H9 (cell line): ENCODE measurements around the gene STAB2. TPM values are rescaled to one million over a fixed set of nuclear protein-coding genes. Genes with fewer than 3 reads are reported as not detected.

Source experiments
- DNase-seq: peaks from one replicate; pipeline ENCODE4 v3.0.0-alpha.2; 2017
- H2AFZ ChIP-seq: one replicate; pipeline ENCODE4 v1.6.1; 2013; ENCODE audit warnings: mild to moderate bottlenecking, low read length, control low read depth, moderate library complexity
- H2AK5ac ChIP-seq: 2 replicates; pipeline ENCODE4 v1.6.1; 2013; ENCODE audit warnings: low read length, control low read depth, mixed read lengths; ENCODE audit not compliant: insufficient read length
- H2BK120ac ChIP-seq: one replicate; pipeline ENCODE4 v1.6.1; 2013; ENCODE audit warnings: low read depth, mild to moderate bottlenecking, low read length, control low read depth, inconsistent platforms; ENCODE audit not compliant: poor library complexity, severe bottlenecking
- H2BK12ac ChIP-seq: 2 replicates; pipeline ENCODE4 v1.6.1; 2013; ENCODE audit warnings: low read length, control low read depth, mixed read lengths, low read depth; ENCODE audit not compliant: insufficient read length
- H2BK15ac ChIP-seq: 2 replicates; pipeline ENCODE4 v1.6.1; 2013; ENCODE audit warnings: low read depth, low read length, control low read depth
- H2BK20ac ChIP-seq: one replicate; pipeline ENCODE4 v1.6.1; 2013; ENCODE audit warnings: low read depth, mild to moderate bottlenecking, low read length, control low read depth, inconsistent platforms; ENCODE audit not compliant: poor library complexity, severe bottlenecking
- H2BK5ac ChIP-seq: 2 replicates; pipeline ENCODE4 v1.6.1; 2013; ENCODE audit warnings: low read length, control low read depth, mixed read lengths; ENCODE audit not compliant: insufficient read length
- H3K14ac ChIP-seq: 2 replicates; pipeline ENCODE4 v1.6.1; 2013; ENCODE audit warnings: low read length, control low read depth; ENCODE audit not compliant: insufficient read depth
- H3K18ac ChIP-seq: 2 replicates; pipeline ENCODE4 v1.6.1; 2013; ENCODE audit warnings: low read depth, mild to moderate bottlenecking, mixed read lengths, low read length, control low read depth; ENCODE audit not compliant: insufficient read length
- H3K23ac ChIP-seq: 2 replicates; pipeline ENCODE4 v1.6.1; 2013; ENCODE audit warnings: low read length, control low read depth, mixed read lengths, low read depth; ENCODE audit not compliant: insufficient read length
- H3K23me2 ChIP-seq: 2 replicates; pipeline ENCODE4 v1.6.1; 2013; ENCODE audit warnings: low read depth, mild to moderate bottlenecking, mixed read lengths, low read length, control low read depth; ENCODE audit not compliant: insufficient read length, poor library complexity, severe bottlenecking
- H3K27ac ChIP-seq: 2 replicates; pipeline ENCODE4 v1.5.1; 2013; ENCODE audit warnings: low read length, control low read depth, mixed read lengths, low read depth; ENCODE audit not compliant: insufficient read length
- H3K27me3 ChIP-seq: 2 replicates; pipeline ENCODE4 v1.6.1; 2013; ENCODE audit warnings: low read length, control low read depth, inconsistent platforms; ENCODE audit not compliant: insufficient read depth
- H3K4ac ChIP-seq: 2 replicates; pipeline ENCODE4 v1.6.1; 2013; ENCODE audit warnings: low read depth, mild to moderate bottlenecking, control low read depth, inconsistent platforms, low read length, moderate library complexity
- H3K4me1 ChIP-seq: 2 replicates; pipeline ENCODE4 v1.6.1; 2013; ENCODE audit warnings: low read length, control low read depth, inconsistent platforms; ENCODE audit not compliant: insufficient read depth
- H3K4me2 ChIP-seq: 2 replicates; pipeline ENCODE4 v1.6.1; 2013; ENCODE audit warnings: low read length, control low read depth, mixed read lengths; ENCODE audit not compliant: insufficient read length, insufficient read depth
- H3K56ac ChIP-seq: 2 replicates; pipeline ENCODE4 v1.6.1; 2013; ENCODE audit warnings: low read depth, mild to moderate bottlenecking, mixed read lengths, low read length, control low read depth; ENCODE audit not compliant: insufficient read length
- H3K79me1 ChIP-seq: 2 replicates; pipeline ENCODE4 v1.6.1; 2013; ENCODE audit warnings: low read depth, mild to moderate bottlenecking, moderate library complexity, low read length, control low read depth, inconsistent platforms; ENCODE audit not compliant: insufficient read depth, poor library complexity, severe bottlenecking
- H3K79me2 ChIP-seq: 2 replicates; pipeline ENCODE4 v1.6.1; 2013; ENCODE audit warnings: low read length, control low read depth, inconsistent platforms; ENCODE audit not compliant: insufficient read depth
- H3K9ac ChIP-seq: 2 replicates; pipeline ENCODE4 v1.6.1; 2013; ENCODE audit warnings: low read length, control low read depth, mixed read lengths; ENCODE audit not compliant: insufficient read length; ENCODE audit errors: extremely low read depth
- H3K9me3 ChIP-seq: one replicate; pipeline ENCODE4 v1.6.1; 2013; ENCODE audit warnings: low read depth, low read length, inconsistent platforms; ENCODE audit not compliant: control insufficient read depth
- H3T11ph ChIP-seq: one replicate; pipeline ENCODE4 v1.6.1; 2013; ENCODE audit warnings: mild to moderate bottlenecking, low read length, control low read depth, inconsistent platforms
- H4K20me1 ChIP-seq: one replicate; pipeline ENCODE4 v1.6.1; 2013; ENCODE audit not compliant: control insufficient read depth, insufficient read length, insufficient read depth
- H4K5ac ChIP-seq: 2 replicates; pipeline ENCODE4 v1.6.1; 2013; ENCODE audit warnings: low read depth, mild to moderate bottlenecking, mixed read lengths, low read length, control low read depth; ENCODE audit not compliant: insufficient read length
- H4K8ac ChIP-seq: replicated peaks from 2 replicates; pipeline ENCODE4 v1.6.1; 2013; ENCODE audit warnings: low read length, control low read depth, mixed read lengths, low read depth; ENCODE audit not compliant: insufficient read length
- H4K91ac ChIP-seq: 2 replicates; pipeline ENCODE4 v1.6.1; 2013; ENCODE audit warnings: low read depth, mild to moderate bottlenecking, moderate library complexity, mixed read lengths, low read length, control low read depth; ENCODE audit not compliant: insufficient read length
- H3K27ac Mint-ChIP-seq, 3 experiments: 2 replicates in 2 of 3; 3 replicates in 1 of 3; pipeline ENCODE4 v1.8.0; 2020 to 2021; ENCODE audit warnings: mixed read lengths in 3 of 3, mild to moderate bottlenecking in 1 of 3, moderate library complexity in 1 of 3
- H3K27me3 Mint-ChIP-seq: 2 replicates; pipeline ENCODE4 v1.8.0; 2021; ENCODE audit warnings: low read depth, mild to moderate bottlenecking, moderate library complexity, mixed read lengths
- H3K36me3 Mint-ChIP-seq, 3 experiments: 2 replicates in 2 of 3; 3 replicates in 1 of 3; pipeline ENCODE4 v1.8.0; 2020 to 2021; ENCODE audit warnings: low read depth in 3 of 3, mixed read lengths in 3 of 3; ENCODE audit not compliant: insufficient read depth in 1 of 3
- H3K4me1 Mint-ChIP-seq, 2 experiments: 2 replicates each; pipeline ENCODE4 v1.8.0; 2020; ENCODE audit warnings: mixed read lengths in 2 of 2
- H3K4me3 Mint-ChIP-seq, 2 experiments: 2 replicates in 1 of 2; 3 replicates in 1 of 2; pipeline ENCODE4 v1.8.0; 2020 to 2021; ENCODE audit warnings: mild to moderate bottlenecking in 2 of 2, mixed read lengths in 2 of 2, moderate library complexity in 1 of 2
- H3K9me3 Mint-ChIP-seq, 2 experiments: 2 replicates in 1 of 2; 3 replicates in 1 of 2; pipeline ENCODE4 v1.8.0; 2020; ENCODE audit warnings: mild to moderate bottlenecking in 2 of 2, mixed read lengths in 2 of 2, moderate library complexity in 1 of 2
- CTCF ChIP-seq: fragments of 200-600 bp; sonication (generic); conservative IDR thresholded peaks from 3 replicates; pipeline ENCODE4 v1.8.0; 2021; ENCODE audit warnings: antibody characterized with exemption, mild to moderate bottlenecking
- WGBS: extraction: QIAGEN DNeasy Blood & Tissue Kit; methylation state at CpG from one replicate; pipeline ENCODE4 v1.1.7; 2013; ENCODE audit warnings: missing lambda C conversion rate, low lambda C conversion rate, mixed read lengths; ENCODE audit not compliant: insufficient read length; ENCODE audit errors: extremely low coverage; 5-methylcytosine and 5-hydroxymethylcytosine counted together
- total RNA-seq: library from RNA; stranded (reverse); gene quantifications from 2 replicates; pipeline ENCODE4 v1.2.1, GENCODE V29; 2021

STAB2 gene
- total RNA-seq, 1 experiment from 2014 or later, result 0.02 TPM

- Mint-ChIP-seq H3K4me3 (no peak overlapping the region), H3K27me3 (peaks cover 8% of the 10 kb centered on the region), H3K9me3 (no peaks in the 10 kb centered on the region), H3K36me3 (no peaks in the 10 kb centered on the region), H3K4me1 (peaks cover 0 to 6% of the 10 kb centered on the region in 2 experiments; a peak in 1 of 4 replicates), H3K27ac (no peak overlapping the region; a peak in 1 of 7 replicates)
- H3K27me3 ChIP-seq, result no peaks in the 10 kb centered on the region
- TF ChIP-seq CTCF, result no peak
- H3K4me1 ChIP-seq, result no peaks in the 10 kb centered on the region
- DNase-seq, result no peak
- H3T11ph ChIP-seq, result no peak overlapping the region
- H3K9ac ChIP-seq, result no peak overlapping the region
- H4K8ac ChIP-seq, result no peak overlapping the region
- WGBS, result no CpG with 5 or more reads among the region's 9 CpGs
- H4K91ac ChIP-seq, result no peak overlapping the region
- no peaks in the 10 kb centered on the region for H4K20me1 ChIP-seq
- no peak overlapping the region for H3K4me2 ChIP-seq
- no peak overlapping the region for H2BK15ac ChIP-seq
- H2BK12ac ChIP-seq, result no peak overlapping the region
- H3K23me2 ChIP-seq, result no peaks in the 10 kb centered on the region
- H2BK20ac ChIP-seq, result no peak overlapping the region
- no peak overlapping the region for H3K23ac ChIP-seq
- no peak overlapping the region for H2AFZ ChIP-seq
- H4K5ac ChIP-seq, result no peak overlapping the region
- no peak overlapping the region for H2AK5ac ChIP-seq
- H3K18ac ChIP-seq, result no peak overlapping the region
- H3K79me1 ChIP-seq, result no peaks in the 10 kb centered on the region
- no peak overlapping the region for H2BK120ac ChIP-seq
- H3K56ac ChIP-seq, result no peak overlapping the region
- no peaks in the 10 kb centered on the region for H3K9me3 ChIP-seq
- no peak overlapping the region for H2BK5ac ChIP-seq
- H3K4ac ChIP-seq, result no peak overlapping the region
- H3K14ac ChIP-seq, result no peak overlapping the region
- H3K27ac ChIP-seq, result no peak overlapping the region
- H3K79me2 ChIP-seq, result no peaks in the 10 kb centered on the region
Measured at GRCh38 chr12:103697971-103698751, 111.1 kb downstream of the STAB2 start.
